GM12864 (cell line): ENCODE results near the gene NHLRC4.

ENCODE experiments used
- DNase-seq: peaks from one replicate; pipeline ENCODE4 v3.0.0-alpha.2; 2011; ENCODE audit warnings: low read depth
- H3K4me3 ChIP-seq: 2 replicates; pipeline ENCODE4 v1.5.1; 2011; ENCODE audit warnings: mild to moderate bottlenecking, low read depth, low read length, control low read depth
- TF ChIP-seq, protein P1 (sequence below): IDR thresholded peaks from 2 replicates; pipeline ENCODE4 v1.5.1; 2011; ENCODE audit warnings: low read depth, mild to moderate bottlenecking, moderate library complexity, low read length, control low read depth, inconsistent platforms; ENCODE audit errors: missing control alignments

The NHLRC4 gene

GRCh38 chr16:590188-590814 is 23.5 kb downstream of the NHLRC4 start:
- no peak for DNase-seq
- H3K4me3 ChIP-seq, result peak overlapping the region; percentile 63

GRCh38 chr16:590815-591200 is 24.0 kb downstream of the NHLRC4 start:
- DNase-seq, result no peak
- TF ChIP-seq, protein P1, sequence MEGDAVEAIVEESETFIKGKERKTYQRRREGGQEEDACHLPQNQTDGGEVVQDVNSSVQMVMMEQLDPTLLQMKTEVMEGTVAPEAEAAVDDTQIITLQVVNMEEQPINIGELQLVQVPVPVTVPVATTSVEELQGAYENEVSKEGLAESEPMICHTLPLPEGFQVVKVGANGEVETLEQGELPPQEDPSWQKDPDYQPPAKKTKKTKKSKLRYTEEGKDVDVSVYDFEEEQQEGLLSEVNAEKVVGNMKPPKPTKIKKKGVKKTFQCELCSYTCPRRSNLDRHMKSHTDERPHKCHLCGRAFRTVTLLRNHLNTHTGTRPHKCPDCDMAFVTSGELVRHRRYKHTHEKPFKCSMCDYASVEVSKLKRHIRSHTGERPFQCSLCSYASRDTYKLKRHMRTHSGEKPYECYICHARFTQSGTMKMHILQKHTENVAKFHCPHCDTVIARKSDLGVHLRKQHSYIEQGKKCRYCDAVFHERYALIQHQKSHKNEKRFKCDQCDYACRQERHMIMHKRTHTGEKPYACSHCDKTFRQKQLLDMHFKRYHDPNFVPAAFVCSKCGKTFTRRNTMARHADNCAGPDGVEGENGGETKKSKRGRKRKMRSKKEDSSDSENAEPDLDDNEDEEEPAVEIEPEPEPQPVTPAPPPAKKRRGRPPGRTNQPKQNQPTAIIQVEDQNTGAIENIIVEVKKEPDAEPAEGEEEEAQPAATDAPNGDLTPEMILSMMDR, result no peak
- H3K4me3 ChIP-seq, result peak overlapping the region; percentile 63

More at GRCh38 chr16:590188-590814, 23.5 kb downstream of the NHLRC4 start:
- TF ChIP-seq, protein P1, result no peak

DNA sequence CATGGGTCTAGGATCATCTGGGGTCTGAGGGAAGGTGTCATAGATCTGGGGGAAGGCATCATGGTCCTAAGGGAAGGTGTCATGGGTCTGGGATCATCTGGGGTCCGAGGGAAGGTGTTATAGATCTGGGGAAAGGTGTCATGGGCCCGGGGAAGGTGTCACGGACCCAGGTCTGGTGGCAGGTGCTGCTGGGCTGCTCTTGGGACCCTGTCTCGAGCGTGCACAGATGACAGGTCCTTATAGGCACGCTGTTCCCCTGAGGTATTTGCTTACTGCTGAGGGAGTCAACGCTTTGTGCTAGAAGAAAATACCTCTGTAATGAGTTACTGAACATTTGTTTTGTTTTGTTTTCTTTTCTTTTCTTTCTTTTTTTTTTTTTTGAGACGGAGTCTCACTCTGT is 24.4 kb downstream of the NHLRC4 start:
- peak overlapping the region; percentile 63 for H3K4me3 ChIP-seq
- DNase-seq, result no peak
- TF ChIP-seq, protein P1, result no peak

DNA sequence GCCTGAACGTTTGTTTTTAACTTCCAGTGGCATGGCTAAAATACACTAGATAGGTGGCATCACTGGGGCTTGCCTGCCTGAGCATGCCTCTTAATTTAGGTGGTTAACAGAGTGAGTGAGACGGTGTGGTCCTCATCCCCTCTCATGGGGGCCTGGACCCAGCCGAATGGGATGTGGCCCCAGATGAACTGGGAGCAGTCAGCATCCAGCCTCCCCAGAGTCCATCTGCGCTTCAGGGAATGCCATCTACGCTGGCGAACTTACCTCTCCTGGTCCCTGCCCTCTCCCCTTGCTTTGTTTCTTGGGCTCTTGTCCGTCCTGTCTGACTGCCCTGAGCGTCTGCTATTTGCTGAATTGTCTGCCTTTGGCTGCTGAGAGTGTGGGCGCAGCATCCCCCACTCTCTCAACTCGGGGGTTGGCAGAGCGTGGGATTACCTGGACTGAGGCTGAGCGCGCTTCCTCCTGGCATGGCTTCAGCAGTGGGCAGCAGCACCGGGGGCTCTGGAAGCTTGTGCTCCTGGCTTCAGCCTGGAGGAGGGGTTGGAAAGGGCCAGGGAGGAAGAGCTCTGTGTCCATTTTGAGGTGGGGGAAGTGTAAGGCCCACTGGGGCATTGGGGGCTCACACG is 25.2 kb downstream of the NHLRC4 start:
- TF ChIP-seq, protein P1, result no peak
- DNase-seq, result no peak
- H3K4me3 ChIP-seq, result no peak overlapping the region

- no peak for DNase-seq
- H3K4me3 ChIP-seq, result no peak overlapping the region
- TF ChIP-seq, protein P1, result peak; percentile 58
Measured at GRCh38 chr16:592518-593306, 25.9 kb downstream of the NHLRC4 start.

- no peak for DNase-seq
- H3K4me3 ChIP-seq, result no peak overlapping the region
- TF ChIP-seq, protein P1, result no peak
Measured at GRCh38 chr16:593406-593805, 26.6 kb downstream of the NHLRC4 start.
